Measurements from ENCODE around the gene TTC19.

The TTC19 gene

DNA sequence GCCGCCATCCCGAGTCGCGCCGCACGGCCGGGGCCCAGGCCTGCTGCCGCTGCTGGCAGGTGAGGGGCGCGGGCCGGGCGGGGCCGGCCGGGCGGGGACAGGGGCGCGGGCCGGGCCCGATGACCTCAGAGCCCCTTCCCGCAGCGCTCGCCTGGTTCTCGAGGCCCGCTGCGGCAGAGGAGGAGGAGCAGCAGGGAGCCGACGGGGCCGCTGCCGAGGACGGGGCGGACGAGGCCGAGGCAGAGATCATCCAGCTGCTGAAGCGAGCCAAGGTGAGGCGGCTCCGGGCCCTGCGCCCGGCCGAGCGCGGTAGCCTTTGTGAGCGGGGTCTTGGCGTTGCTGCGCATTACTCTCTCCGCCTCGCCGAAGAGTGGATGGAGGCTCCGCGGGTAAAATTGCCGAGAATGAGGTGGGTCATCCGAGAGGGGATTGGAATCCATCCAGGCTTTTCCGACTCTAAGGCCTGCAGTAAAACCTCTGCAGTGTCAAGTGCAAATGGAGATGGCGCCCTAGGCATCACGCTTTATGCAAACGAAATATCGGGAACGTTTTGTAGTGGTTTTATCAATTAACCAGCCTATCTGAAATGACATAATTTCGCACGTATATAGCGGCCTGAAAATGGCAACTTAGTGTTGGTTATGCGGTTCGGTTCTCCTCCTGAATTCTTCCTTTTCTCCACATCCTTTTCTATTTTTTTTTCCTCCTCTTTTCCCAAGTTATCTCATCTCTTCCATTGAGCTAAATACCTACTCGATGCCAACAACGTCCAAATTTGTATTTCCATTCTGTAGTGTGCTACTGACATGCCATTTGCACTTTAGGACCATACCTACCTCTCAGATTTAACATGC lies 577 bp downstream of the TTC19 start:
- Histone ChIP-seq H3K4me1 (ENCODE audit: low read length) (peaks cover 14% of the 10 kb centered on the region), H3K4me3 (ENCODE audit: low read length) (peak overlapping the region; percentile 98), H4K20me1 (ENCODE audit: insufficient read depth, low read length) (peaks cover 7% of the 10 kb centered on the region; the same call in 1 of the 2 replicates), H3K9ac (ENCODE audit: low read length) (peak overlapping the region; percentile 85), H3K4me2 (ENCODE audit: low read length) (peak overlapping the region; percentile 73), H3K27me3 (ENCODE audit: low read depth, low read length) (no peaks in the 10 kb centered on the region), H2AFZ (ENCODE audit: low read depth, low read length) (peak overlapping the region; percentile 41; the same call in 1 of the 2 replicates), H3K79me2 (ENCODE audit: low read length) (peaks cover 28% of the 10 kb centered on the region), H3K9me3 (ENCODE audit: insufficient read depth, low read length) (0 out of 2 replicates have a peak, but pooled peaks cover 3% of the 10 kb centered on the region), H3K27ac (ENCODE audit: low read length) (peak overlapping the region; percentile 59), H3K36me3 (replicated peaks; ENCODE audit: low read depth, low read length) (peaks cover 21% of the 10 kb centered on the region)
- TF ChIP-seq, protein P1, sequence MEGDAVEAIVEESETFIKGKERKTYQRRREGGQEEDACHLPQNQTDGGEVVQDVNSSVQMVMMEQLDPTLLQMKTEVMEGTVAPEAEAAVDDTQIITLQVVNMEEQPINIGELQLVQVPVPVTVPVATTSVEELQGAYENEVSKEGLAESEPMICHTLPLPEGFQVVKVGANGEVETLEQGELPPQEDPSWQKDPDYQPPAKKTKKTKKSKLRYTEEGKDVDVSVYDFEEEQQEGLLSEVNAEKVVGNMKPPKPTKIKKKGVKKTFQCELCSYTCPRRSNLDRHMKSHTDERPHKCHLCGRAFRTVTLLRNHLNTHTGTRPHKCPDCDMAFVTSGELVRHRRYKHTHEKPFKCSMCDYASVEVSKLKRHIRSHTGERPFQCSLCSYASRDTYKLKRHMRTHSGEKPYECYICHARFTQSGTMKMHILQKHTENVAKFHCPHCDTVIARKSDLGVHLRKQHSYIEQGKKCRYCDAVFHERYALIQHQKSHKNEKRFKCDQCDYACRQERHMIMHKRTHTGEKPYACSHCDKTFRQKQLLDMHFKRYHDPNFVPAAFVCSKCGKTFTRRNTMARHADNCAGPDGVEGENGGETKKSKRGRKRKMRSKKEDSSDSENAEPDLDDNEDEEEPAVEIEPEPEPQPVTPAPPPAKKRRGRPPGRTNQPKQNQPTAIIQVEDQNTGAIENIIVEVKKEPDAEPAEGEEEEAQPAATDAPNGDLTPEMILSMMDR (IDR thresholded peaks at IDR 0.05; ENCODE audit: low read depth, low read length), result no peak
- no peak for TF ChIP-seq EZH2phosphoT487 (IDR thresholded peaks at IDR 0.05; ENCODE audit: low read depth)

DNA sequence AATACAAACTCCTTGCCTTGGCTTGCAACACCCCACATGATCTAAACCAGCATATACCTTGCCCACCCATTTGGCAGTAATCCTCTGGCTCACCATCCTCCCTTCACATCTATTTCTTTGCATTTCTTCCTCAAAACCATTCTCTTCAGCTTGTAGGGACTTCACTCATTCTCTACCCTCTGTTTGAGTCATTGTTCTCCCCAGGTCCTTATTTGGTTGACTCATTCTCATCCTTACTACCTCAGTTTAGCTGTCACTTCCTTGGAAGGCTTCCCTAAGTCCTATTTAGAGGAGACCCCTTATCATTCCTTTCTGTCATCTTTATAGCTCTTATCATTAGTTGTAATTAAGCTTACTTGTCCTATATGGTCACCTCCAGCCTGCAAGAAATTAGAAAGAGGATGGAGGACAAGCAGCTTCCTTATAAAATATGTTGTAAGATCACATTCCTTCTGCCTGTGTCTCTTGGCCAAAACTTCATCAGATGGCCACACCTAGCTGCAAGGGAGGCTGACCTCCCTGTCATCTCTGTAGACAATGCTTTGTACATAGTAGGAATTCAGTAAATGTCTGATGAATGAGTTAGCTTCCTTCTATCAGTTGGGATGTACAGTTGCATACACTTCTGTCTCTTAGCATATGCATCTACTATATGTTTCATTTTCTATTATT lies 1.7 kb downstream of the TTC19 start:
- no peak overlapping the region for H2AFZ ChIP-seq (ENCODE audit: low read depth, low read length)
- peaks cover 28% of the 10 kb centered on the region for H3K79me2 ChIP-seq (ENCODE audit: low read length)
- no peak overlapping the region for H3K9ac ChIP-seq (ENCODE audit: low read length)
- H3K27ac ChIP-seq (ENCODE audit: low read length), result no peak overlapping the region
- peak overlapping the region; percentile 73 for H3K4me2 ChIP-seq (ENCODE audit: low read length)
- TF ChIP-seq, protein P1 (IDR thresholded peaks at IDR 0.05; ENCODE audit: low read depth, low read length), result no peak
- TF ChIP-seq EZH2phosphoT487 (IDR thresholded peaks at IDR 0.05; ENCODE audit: low read depth), result no peak
- no peaks in the 10 kb centered on the region for H3K27me3 ChIP-seq (ENCODE audit: low read depth, low read length)
- 0 out of 2 replicates have a peak, but pooled peaks cover 3% of the 10 kb centered on the region for H3K9me3 ChIP-seq (ENCODE audit: insufficient read depth, low read length)
- H3K4me1 ChIP-seq (ENCODE audit: low read length), result peaks cover 14% of the 10 kb centered on the region
- peaks cover 21% of the 10 kb centered on the region for H3K36me3 ChIP-seq (replicated peaks; ENCODE audit: low read depth, low read length)
- peak overlapping the region; percentile 98 for H3K4me3 ChIP-seq (ENCODE audit: low read length)
- H4K20me1 ChIP-seq (ENCODE audit: insufficient read depth, low read length), result peaks cover 7% of the 10 kb centered on the region; the same call in 1 of the 2 replicates

DNA sequence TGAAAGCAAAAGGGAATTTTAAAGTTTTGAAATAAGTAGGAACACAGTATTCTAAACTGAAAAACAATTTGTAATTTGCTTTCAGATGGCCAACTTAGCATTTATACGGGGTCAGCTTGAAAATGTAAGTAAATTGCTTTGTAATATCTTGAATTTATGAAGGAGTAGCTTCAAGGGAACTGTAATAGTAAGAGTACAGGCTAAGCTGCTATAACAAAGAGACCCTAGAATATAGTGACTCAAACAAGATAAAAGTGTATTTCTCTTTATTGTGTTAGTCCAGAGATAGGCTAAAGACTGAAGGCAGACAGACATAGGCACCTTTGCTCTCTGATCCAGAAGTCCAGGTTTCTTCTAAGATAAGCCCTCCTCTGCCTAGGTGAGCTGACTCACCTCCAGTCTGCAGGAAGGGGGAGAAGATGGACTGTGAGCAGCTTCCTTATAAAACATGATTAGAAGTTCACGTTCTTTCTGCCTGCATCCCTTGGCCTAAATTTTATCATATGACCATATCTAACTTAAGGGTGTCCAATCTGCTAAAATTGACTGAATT lies 3.2 kb downstream of the TTC19 start:
- H3K36me3 ChIP-seq (replicated peaks; ENCODE audit: low read depth, low read length), result peaks cover 21% of the 10 kb centered on the region
- H3K9me3 ChIP-seq (ENCODE audit: insufficient read depth, low read length), result 0 out of 2 replicates have a peak, but pooled peaks cover 3% of the 10 kb centered on the region
- no peak overlapping the region for H3K27ac ChIP-seq (ENCODE audit: low read length)
- no peaks in the 10 kb centered on the region for H3K27me3 ChIP-seq (ENCODE audit: low read depth, low read length)
- no peak overlapping the region for H3K4me3 ChIP-seq (ENCODE audit: low read length)
- H3K4me2 ChIP-seq (ENCODE audit: low read length), result no peak overlapping the region
- H3K9ac ChIP-seq (ENCODE audit: low read length), result no peak overlapping the region
- TF ChIP-seq, protein P1 (IDR thresholded peaks at IDR 0.05; ENCODE audit: low read depth, low read length), result no peak
- no peak for TF ChIP-seq EZH2phosphoT487 (IDR thresholded peaks at IDR 0.05; ENCODE audit: low read depth)
- peaks cover 7% of the 10 kb centered on the region; the same call in 1 of the 2 replicates for H4K20me1 ChIP-seq (ENCODE audit: insufficient read depth, low read length)
- peaks cover 14% of the 10 kb centered on the region for H3K4me1 ChIP-seq (ENCODE audit: low read length)
- H2AFZ ChIP-seq (ENCODE audit: low read depth, low read length), result no peak overlapping the region
- peaks cover 28% of the 10 kb centered on the region for H3K79me2 ChIP-seq (ENCODE audit: low read length)

DNA sequence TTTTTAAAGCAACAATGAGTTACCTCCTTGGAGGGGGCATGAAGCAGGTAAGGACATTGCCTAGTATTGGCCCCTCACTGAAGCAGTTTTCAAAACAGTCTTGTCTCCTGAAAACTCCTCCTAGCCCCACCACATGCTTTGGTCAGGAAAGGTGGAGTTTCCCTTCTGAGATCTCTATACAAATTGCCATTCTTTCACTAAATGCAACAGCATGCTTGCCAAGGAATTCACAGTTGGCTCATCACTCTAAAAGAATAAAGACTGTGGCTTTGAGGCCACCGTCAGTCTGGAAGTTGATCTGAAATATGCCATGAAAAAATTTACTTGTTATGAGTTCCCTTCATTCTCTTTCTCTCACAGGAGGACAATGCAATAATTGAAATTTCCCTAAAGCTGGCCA lies 4.2 kb downstream of the TTC19 start:
- H3K9ac ChIP-seq (ENCODE audit: low read length), result no peak overlapping the region
- no peak overlapping the region for H3K27ac ChIP-seq (ENCODE audit: low read length)
- no peaks in the 10 kb centered on the region for H3K27me3 ChIP-seq (ENCODE audit: low read depth, low read length)
- 0 out of 2 replicates have a peak, but pooled peaks cover 3% of the 10 kb centered on the region for H3K9me3 ChIP-seq (ENCODE audit: insufficient read depth, low read length)
- no peak overlapping the region for H2AFZ ChIP-seq (ENCODE audit: low read depth, low read length)
- H3K79me2 ChIP-seq (ENCODE audit: low read length), result peaks cover 28% of the 10 kb centered on the region
- no peak overlapping the region for H3K4me3 ChIP-seq (ENCODE audit: low read length)
- TF ChIP-seq, protein P1 (IDR thresholded peaks at IDR 0.05; ENCODE audit: low read depth, low read length), result no peak
- TF ChIP-seq EZH2phosphoT487 (IDR thresholded peaks at IDR 0.05; ENCODE audit: low read depth), result no peak
- H3K4me1 ChIP-seq (ENCODE audit: low read length), result peaks cover 8% of the 10 kb centered on the region
- H4K20me1 ChIP-seq (ENCODE audit: insufficient read depth, low read length), result peaks cover 7% of the 10 kb centered on the region
- H3K36me3 ChIP-seq (replicated peaks; ENCODE audit: low read depth, low read length), result peaks cover 28% of the 10 kb centered on the region
- H3K4me2 ChIP-seq (ENCODE audit: low read length), result no peak overlapping the region

Data from OCI-LY3 (cell line).